Epithelial cell of esophagus (primary cell): ENCODE results near the gene PTPN14.
A peak's percentile ranks its signal among the peaks of the same experiment; 100 is the strongest.
"Not testable (repeated sequence)": the region's sequence is repeated elsewhere in the genome, so short reads cannot be mapped to it uniquely, and the experiment has no call there.

Experiments used
- DNase-seq: peaks from one replicate; pipeline ENCODE4 v3.0.0; 2010; ENCODE audit warnings: low read depth
- H3K4me3 ChIP-seq: 2 replicates; pipeline ENCODE4 v1.5.1; 2011; ENCODE audit warnings: mild to moderate bottlenecking, low read length, control low read depth
- CTCF ChIP-seq: IDR thresholded peaks from 2 replicates; pipeline ENCODE4 v1.5.1; 2011; ENCODE audit warnings: low read depth, mild to moderate bottlenecking, low read length, control low read depth, inconsistent platforms; ENCODE audit not compliant: insufficient read depth; ENCODE audit errors: missing control alignments

The PTPN14 gene

GRCh38 chr1:214491468-214492146 is 59.8 kb downstream of the PTPN14 start:
- no peak for DNase-seq
- H3K4me3 ChIP-seq: no peak overlapping the region
- TF ChIP-seq CTCF: no peak

- no peak for TF ChIP-seq CTCF
- DNase-seq: no peak
- H3K4me3 ChIP-seq: no peak overlapping the region
Observed at GRCh38 chr1:214485151-214485550, 66.3 kb downstream of the PTPN14 start.

GRCh38 chr1:214483180-214483579 is 68.2 kb downstream of the PTPN14 start:
- not testable (repeated sequence) for H3K4me3 ChIP-seq, DNase-seq

- H3K4me3 ChIP-seq, DNase-seq: not testable (repeated sequence)
Observed at GRCh38 chr1:214481983-214482634, 69.3 kb downstream of the PTPN14 start.

GRCh38 chr1:214476986-214477870 is 74.2 kb downstream of the PTPN14 start:
- peak overlapping the region; percentile 7 for H3K4me3 ChIP-seq
- no peak for TF ChIP-seq CTCF
- peak; percentile 99 for DNase-seq

- no peak for TF ChIP-seq CTCF
- DNase-seq: peak; percentile 76
- peak overlapping the region; percentile 7 for H3K4me3 ChIP-seq
Observed at GRCh38 chr1:214476229-214476985, 75.0 kb downstream of the PTPN14 start.

GRCh38 chr1:214475746-214476145 is 75.7 kb downstream of the PTPN14 start:
- no peak for TF ChIP-seq CTCF
- DNase-seq: peak; percentile 46
- peak overlapping the region; percentile 7 for H3K4me3 ChIP-seq
